AG04449 (cell line): ENCODE data around the gene TNNC2.
"Not testable (repeated sequence)": the region's sequence is repeated elsewhere in the genome, so short reads cannot be mapped to it uniquely, and the experiment has no call there.

Experiments
- CTCF ChIA-PET: fragments of 350-600 bp; formaldehyde crosslinking; extraction: SDS; loops from one replicate; lab custom pipeline; 2021; ENCODE audit warnings: antibody characterized with exemption; lab: Yijun Ruan, JAX
- POLR2A ChIA-PET: fragments of 400-600, 350-600 bp; formaldehyde crosslinking; extraction: SDS; loops from one replicate; lab custom pipeline; 2020; ENCODE audit warnings: antibody characterized with exemption, inconsistent platforms; lab: Yijun Ruan, JAX
- DNase-seq: peaks from one replicate; pipeline ENCODE4 v3.0.0-alpha.2; 2010; ENCODE audit warnings: low read depth, low spot score
- H3K4me3 ChIP-seq: 2 replicates; pipeline ENCODE4 v1.5.1; 2011; ENCODE audit warnings: low read depth, mild to moderate bottlenecking, control low read depth, low read length
- TF ChIP-seq, protein P1 (sequence below): IDR thresholded peaks from one replicate; pipeline ENCODE4 v1.5.1; 2011; ENCODE audit warnings: mild to moderate bottlenecking, moderate library complexity, low read length, control low read depth, inconsistent platforms; ENCODE audit not compliant: insufficient read depth; ENCODE audit errors: missing control alignments

Gene TNNC2

GRCh38 chr20:45798935-45799642 is 28.0 kb downstream of the TNNC2 start:
- ChIA-PET CTCF (interaction anchor here (0.6 to 4.4 kb wide), 41 partner anchors 9 to 444 kb away, joined by 3 to 63 read pairs (median 5); partner anchors contain the start of genes DNTTIP1, NEURL2, PCIF1 and SNX21), POLR2A (no interaction called here)
- H3K4me3 ChIP-seq, result no peak overlapping the region
- TF ChIP-seq, protein P1, sequence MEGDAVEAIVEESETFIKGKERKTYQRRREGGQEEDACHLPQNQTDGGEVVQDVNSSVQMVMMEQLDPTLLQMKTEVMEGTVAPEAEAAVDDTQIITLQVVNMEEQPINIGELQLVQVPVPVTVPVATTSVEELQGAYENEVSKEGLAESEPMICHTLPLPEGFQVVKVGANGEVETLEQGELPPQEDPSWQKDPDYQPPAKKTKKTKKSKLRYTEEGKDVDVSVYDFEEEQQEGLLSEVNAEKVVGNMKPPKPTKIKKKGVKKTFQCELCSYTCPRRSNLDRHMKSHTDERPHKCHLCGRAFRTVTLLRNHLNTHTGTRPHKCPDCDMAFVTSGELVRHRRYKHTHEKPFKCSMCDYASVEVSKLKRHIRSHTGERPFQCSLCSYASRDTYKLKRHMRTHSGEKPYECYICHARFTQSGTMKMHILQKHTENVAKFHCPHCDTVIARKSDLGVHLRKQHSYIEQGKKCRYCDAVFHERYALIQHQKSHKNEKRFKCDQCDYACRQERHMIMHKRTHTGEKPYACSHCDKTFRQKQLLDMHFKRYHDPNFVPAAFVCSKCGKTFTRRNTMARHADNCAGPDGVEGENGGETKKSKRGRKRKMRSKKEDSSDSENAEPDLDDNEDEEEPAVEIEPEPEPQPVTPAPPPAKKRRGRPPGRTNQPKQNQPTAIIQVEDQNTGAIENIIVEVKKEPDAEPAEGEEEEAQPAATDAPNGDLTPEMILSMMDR, result peak; percentile 75
- no peak for DNase-seq

- H3K4me3 ChIP-seq, POLR2A ChIA-PET, DNase-seq: not testable (repeated sequence)
- CTCF ChIA-PET, result interaction anchor here (1.0 to 4.4 kb wide), 14 partner anchors 8 to 216 kb away, joined by 3 to 63 read pairs (median 12); partner anchors contain the start of genes DNTTIP1, UBE2C and WFDC3
Observed at GRCh38 chr20:45797955-45798354, 29.2 kb downstream of the TNNC2 start.

DNA sequence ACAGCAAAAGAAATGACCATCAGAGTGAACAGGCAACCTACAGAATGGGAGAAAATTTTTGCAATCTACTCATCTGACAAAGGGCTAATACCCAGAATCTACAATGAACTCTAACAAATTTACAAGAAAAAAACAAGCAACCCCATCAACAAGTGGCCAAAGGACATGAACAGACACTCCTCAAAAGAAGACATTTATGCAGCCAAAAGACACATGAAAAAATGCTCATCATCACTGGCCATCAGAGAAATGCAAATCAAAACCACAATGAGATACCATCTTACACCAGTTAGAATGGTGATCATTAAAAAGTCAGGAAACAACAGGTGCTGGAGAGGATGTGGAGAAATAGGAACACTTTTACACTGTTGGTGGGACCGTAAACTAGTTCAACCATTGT is 29.6 kb downstream of the TNNC2 start:
- CTCF ChIA-PET, result interaction anchor here (2.8 kb wide), 1 partner anchor 163 kb away, joined by 47 read pairs; no protein-coding TSS in a partner anchor
- H3K4me3 ChIP-seq, DNase-seq, POLR2A ChIA-PET: not testable (repeated sequence)

GRCh38 chr20:45796337-45797065 is 30.6 kb downstream of the TNNC2 start:
- TF ChIP-seq, protein P1, result no peak
- no peak for DNase-seq
- POLR2A ChIA-PET, result no interaction called here
- H3K4me3 ChIP-seq, result no peak overlapping the region
- CTCF ChIA-PET, result interaction anchor here (1.0 to 2.0 kb wide), 5 partner anchors 10 to 173 kb away, joined by 3 to 8 read pairs (median 7); partner anchors contain the start of gene PCIF1

DNA sequence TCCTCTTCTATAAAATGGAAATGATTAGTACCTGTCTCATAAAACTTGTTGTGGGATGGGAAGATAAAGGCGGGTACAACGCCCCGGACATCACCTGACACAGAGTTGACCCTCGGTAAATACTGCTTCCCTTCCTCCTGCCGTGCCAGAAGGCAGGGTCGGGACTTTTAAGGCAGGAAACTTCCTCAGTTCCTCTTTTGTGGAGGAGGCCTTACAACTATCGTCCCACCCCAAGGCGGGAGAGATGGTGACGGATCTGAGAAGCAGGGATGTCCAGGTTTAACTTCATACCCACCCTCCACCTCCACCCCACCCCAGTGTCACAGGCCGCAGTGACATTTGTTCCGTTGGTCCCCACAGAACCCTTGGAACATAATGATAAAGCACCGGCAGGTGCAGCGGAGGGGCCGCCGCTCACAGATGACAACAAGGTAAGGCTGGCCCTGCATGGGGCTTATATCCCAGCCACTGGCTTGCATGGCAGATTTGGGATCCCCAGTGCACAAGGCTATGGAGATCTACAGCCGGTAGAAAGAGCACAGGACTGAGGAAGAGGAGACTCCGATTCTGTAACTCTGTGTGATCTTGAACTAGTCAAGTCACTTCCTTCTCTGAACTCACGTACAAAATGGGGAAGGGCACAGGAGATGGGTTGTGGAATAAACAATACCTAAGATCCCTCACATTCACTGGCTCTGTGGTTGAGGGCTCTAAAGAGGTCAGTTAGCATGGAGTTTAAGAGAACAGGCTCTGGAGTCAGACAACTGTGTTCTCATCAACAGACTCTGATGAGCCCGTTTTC is 34.6 kb downstream of the TNNC2 start:
- POLR2A ChIA-PET, result interaction anchor here (1.0 to 1.3 kb wide), 2 partner anchors 9 to 456 kb away, joined by 4 to 5 read pairs; no protein-coding TSS in a partner anchor
- CTCF ChIA-PET, result interaction anchor here (1.0 to 4.2 kb wide), 6 partner anchors 7 to 177 kb away, joined by 3 to 33 read pairs (median 4); no protein-coding TSS in a partner anchor
- TF ChIP-seq, protein P1, result no peak
- DNase-seq, result no peak
- peak overlapping the region; percentile 86 for H3K4me3 ChIP-seq

- CTCF ChIA-PET, result interaction anchor here (4.2 kb wide), 1 partner anchor 12 kb away, joined by 33 read pairs; no protein-coding TSS in a partner anchor
Observed at GRCh38 chr20:45788351-45788750, 38.8 kb downstream of the TNNC2 start.

More at GRCh38 chr20:45788351-45788750, 38.8 kb downstream of the TNNC2 start:
- TF ChIP-seq, protein P1, result no peak
- DNase-seq, result no peak
- H3K4me3 ChIP-seq, result no peak overlapping the region
- POLR2A ChIA-PET, result no interaction called here
